ENCODE data around the gene CLDN20.
"Not testable (repeated sequence)": the region's sequence is repeated elsewhere in the genome, so short reads cannot be mapped to it uniquely, and the experiment has no call there.

The CLDN20 gene

GRCh38 chr6:155270561-155271091, 6.8 kb downstream of the CLDN20 start:
- DNase-seq = no peak

GRCh38 chr6:155271145-155271544, 7.3 kb downstream of the CLDN20 start:
- DNase-seq = no peak

- DNase-seq = no peak
Observed at GRCh38 chr6:155272353-155273232, 8.8 kb downstream of the CLDN20 start.

GRCh38 chr6:155273431-155273830, 9.6 kb downstream of the CLDN20 start:
- no peak for DNase-seq

GRCh38 chr6:155274106-155274505, 10.3 kb downstream of the CLDN20 start:
- no peak for DNase-seq

- DNase-seq = no peak
Observed at GRCh38 chr6:155274533-155274932, 10.7 kb downstream of the CLDN20 start.

GRCh38 chr6:155275808-155276480, 12.1 kb downstream of the CLDN20 start:
- no peak for DNase-seq

GRCh38 chr6:155276638-155277037, 12.8 kb downstream of the CLDN20 start:
- no peak for DNase-seq

GRCh38 chr6:155278319-155279049, 14.7 kb downstream of the CLDN20 start:
- no peak for DNase-seq

GRCh38 chr6:155284775-155285174, 21.0 kb downstream of the CLDN20 start:
- no peak for DNase-seq

GRCh38 chr6:155287762-155288161, 23.9 kb downstream of the CLDN20 start:
- DNase-seq = no peak

GRCh38 chr6:155290491-155290890, 26.7 kb downstream of the CLDN20 start:
- no peak for DNase-seq

- DNase-seq = no peak
Observed at GRCh38 chr6:155291291-155291690, 27.5 kb downstream of the CLDN20 start.

- DNase-seq = no peak
Observed at GRCh38 chr6:155292711-155293110, 28.9 kb downstream of the CLDN20 start.

- DNase-seq = no peak
Observed at GRCh38 chr6:155297669-155298068, 33.9 kb downstream of the CLDN20 start.

GRCh38 chr6:155301867-155302266, 38.1 kb downstream of the CLDN20 start:
- DNase-seq = no peak

GRCh38 chr6:155303361-155303870, 39.6 kb downstream of the CLDN20 start:
- DNase-seq = no peak

GRCh38 chr6:155306958-155307357, 43.1 kb downstream of the CLDN20 start:
- DNase-seq = no peak

GRCh38 chr6:155309150-155309549, 45.3 kb downstream of the CLDN20 start:
- no peak for DNase-seq

- DNase-seq = no peak
Observed at GRCh38 chr6:155310596-155310995, 46.8 kb downstream of the CLDN20 start.

GRCh38 chr6:155311086-155311485, 47.3 kb downstream of the CLDN20 start:
- DNase-seq = no peak

GRCh38 chr6:155311583-155311982, 47.8 kb downstream of the CLDN20 start:
- no peak for DNase-seq

- not testable (repeated sequence) for DNase-seq
Observed at GRCh38 chr6:155312950-155313349, 49.1 kb downstream of the CLDN20 start.
